Smooth muscle cell (in vitro differentiated cells): ENCODE results near the gene NR1D2. TPM values are rescaled to one million over a fixed set of nuclear protein-coding genes. Genes with fewer than 3 reads are reported as not detected.

Source experiments
- DNase-seq: peaks from one replicate; lab custom pipeline; 2025; ENCODE audit not compliant: unreplicated experiment; lab: John Stamatoyannopoulos, UW
- H2AFZ ChIP-seq: fragments of 200-600 bp; sonication (generic); 2 replicates; pipeline ENCODE4 v1.6.0; 2016; ENCODE audit warnings: antibody characterized with exemption, low read depth, mild to moderate bottlenecking
- H3F3A ChIP-seq: fragments of 200-600 bp; sonication (generic); 2 replicates; pipeline ENCODE4 v1.6.0; 2017; ENCODE audit warnings: antibody characterized with exemption, low read depth
- H3K27ac ChIP-seq: fragments of 200-600 bp; sonication (generic); 2 replicates; pipeline ENCODE4 v1.5.1; 2016; ENCODE audit warnings: low read depth, mild to moderate bottlenecking
- H3K27me3 ChIP-seq: fragments of 200-600 bp; sonication (generic); 2 replicates; pipeline ENCODE4 v1.6.1; 2016; ENCODE audit warnings: low read depth, mild to moderate bottlenecking
- H3K36me3 ChIP-seq: fragments of 200-600 bp; sonication (generic); 2 replicates; pipeline ENCODE4 v1.5.1; 2016; ENCODE audit warnings: low read depth
- H3K4me1 ChIP-seq: fragments of 200-600 bp; sonication (generic); 2 replicates; pipeline ENCODE4 v1.5.1; 2016; ENCODE audit warnings: low read depth
- H3K4me2 ChIP-seq: fragments of 200-600 bp; sonication (generic); 2 replicates; pipeline ENCODE4 v1.6.0; 2016; ENCODE audit warnings: mild to moderate bottlenecking
- H3K4me3 ChIP-seq: fragments of 200-600 bp; sonication (generic); 2 replicates; pipeline ENCODE4 v1.5.1; 2016; ENCODE audit warnings: mild to moderate bottlenecking
- H3K79me2 ChIP-seq: fragments of 200-600 bp; sonication (generic); 2 replicates; pipeline ENCODE4 v1.6.0; 2016; ENCODE audit warnings: low read depth, mild to moderate bottlenecking
- H3K9ac ChIP-seq: fragments of 200-600 bp; sonication (generic); 2 replicates; pipeline ENCODE4 v1.6.0; 2016; ENCODE audit warnings: low read depth
- H3K9me3 ChIP-seq: fragments of 200-600 bp; sonication (generic); replicated peaks from 2 replicates; pipeline ENCODE4 v1.5.1; 2016; ENCODE audit warnings: low read depth
- H4K20me1 ChIP-seq: fragments of 200-600 bp; sonication (generic); 2 replicates; pipeline ENCODE4 v1.6.0; 2016; ENCODE audit warnings: low read depth
- WGBS: methylation state at CpG from one replicate; pipeline ENCODE4 v1.1.7; 2016; ENCODE audit warnings: low lambda C conversion rate; 5-methylcytosine and 5-hydroxymethylcytosine counted together
- polyA plus RNA-seq: library from polyadenylated mRNA; unstranded; fragments of >200 nt; fragmentation: Nextera tagmentation; extraction: Ambion mirVana; gene quantifications from 2 replicates; pipeline ENCODE4 v1.2.1, GENCODE V29; 2016
- total RNA-seq: library from RNA; depleted of rRNA; stranded (reverse); fragments of >200 nt; gene quantifications from 2 replicates; pipeline ENCODE4 v1.2.3, GENCODE V29; 2014
- TF ChIP-seq, protein P1 (sequence below): fragments of 200-600 bp; sonication (generic); IDR thresholded peaks from 2 replicates; pipeline ENCODE4 v1.5.1; 2017; ENCODE audit warnings: borderline replicate concordance, mild to moderate bottlenecking, antibody characterized with exemption; ENCODE audit not compliant: insufficient read depth, poor library complexity, severe bottlenecking

The NR1D2 gene
- total and polyA plus RNA-seq, 2 experiments from 2014 or later = 11.7 to 37.8 TPM

- H3K79me2 ChIP-seq = no peaks in the 10 kb centered on the region
- WGBS = 52% methylated on average over 8 of the region's 8 CpGs
- peaks cover 8% of the 10 kb centered on the region for H3F3A ChIP-seq
- no peak overlapping the region for H3K27ac ChIP-seq
- H3K9ac ChIP-seq = no peak overlapping the region
- H3K27me3 ChIP-seq = no peaks in the 10 kb centered on the region
- no peak for DNase-seq
- H3K9me3 ChIP-seq = no peaks in the 10 kb centered on the region
- no peak overlapping the region for H2AFZ ChIP-seq
- H3K4me3 ChIP-seq = no peak overlapping the region
- H4K20me1 ChIP-seq = no peaks in the 10 kb centered on the region
- TF ChIP-seq, protein P1, sequence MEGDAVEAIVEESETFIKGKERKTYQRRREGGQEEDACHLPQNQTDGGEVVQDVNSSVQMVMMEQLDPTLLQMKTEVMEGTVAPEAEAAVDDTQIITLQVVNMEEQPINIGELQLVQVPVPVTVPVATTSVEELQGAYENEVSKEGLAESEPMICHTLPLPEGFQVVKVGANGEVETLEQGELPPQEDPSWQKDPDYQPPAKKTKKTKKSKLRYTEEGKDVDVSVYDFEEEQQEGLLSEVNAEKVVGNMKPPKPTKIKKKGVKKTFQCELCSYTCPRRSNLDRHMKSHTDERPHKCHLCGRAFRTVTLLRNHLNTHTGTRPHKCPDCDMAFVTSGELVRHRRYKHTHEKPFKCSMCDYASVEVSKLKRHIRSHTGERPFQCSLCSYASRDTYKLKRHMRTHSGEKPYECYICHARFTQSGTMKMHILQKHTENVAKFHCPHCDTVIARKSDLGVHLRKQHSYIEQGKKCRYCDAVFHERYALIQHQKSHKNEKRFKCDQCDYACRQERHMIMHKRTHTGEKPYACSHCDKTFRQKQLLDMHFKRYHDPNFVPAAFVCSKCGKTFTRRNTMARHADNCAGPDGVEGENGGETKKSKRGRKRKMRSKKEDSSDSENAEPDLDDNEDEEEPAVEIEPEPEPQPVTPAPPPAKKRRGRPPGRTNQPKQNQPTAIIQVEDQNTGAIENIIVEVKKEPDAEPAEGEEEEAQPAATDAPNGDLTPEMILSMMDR = no peak
- H3K36me3 ChIP-seq = no peaks in the 10 kb centered on the region
- peaks cover 14% of the 10 kb centered on the region for H3K4me1 ChIP-seq
- no peak overlapping the region for H3K4me2 ChIP-seq
Measured at GRCh38 chr3:23987356-23987755, 42.3 kb downstream of the NR1D2 start.

DNA sequence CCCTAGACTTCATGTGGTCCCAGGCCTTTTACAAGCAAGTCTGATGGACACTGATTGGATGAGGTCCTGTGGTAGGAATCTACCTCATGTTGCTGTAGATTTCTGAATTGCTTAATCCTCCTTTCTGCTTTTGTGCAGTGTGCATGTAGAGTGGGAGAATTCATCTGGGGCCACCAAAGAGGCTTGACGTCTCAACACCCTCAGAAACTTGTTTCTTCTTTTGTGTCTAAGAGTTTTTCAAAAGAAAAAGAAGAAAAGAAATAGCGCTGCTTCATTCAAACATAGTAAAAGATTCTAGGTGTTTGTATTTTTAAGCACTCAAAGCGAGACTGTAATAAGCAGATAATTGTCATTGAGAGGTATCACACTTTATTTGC lies 46.2 kb downstream of the NR1D2 start:
- Histone ChIP-seq H2AFZ (no peak overlapping the region), H3K27me3 (no peaks in the 10 kb centered on the region), H3K9me3 (no peaks in the 10 kb centered on the region), H3K27ac (peak overlapping the region; percentile 80), H3F3A (peaks cover 8% of the 10 kb centered on the region), H3K4me3 (no peak overlapping the region), H4K20me1 (no peaks in the 10 kb centered on the region), H3K4me2 (peak overlapping the region; percentile 59), H3K79me2 (no peaks in the 10 kb centered on the region), H3K4me1 (peaks cover 15% of the 10 kb centered on the region), H3K9ac (no peak overlapping the region), H3K36me3 (no peaks in the 10 kb centered on the region)
- 59% methylated on average over 3 of the region's 3 CpGs for WGBS
- TF ChIP-seq, protein P1 = no peak
- no peak for DNase-seq

DNA sequence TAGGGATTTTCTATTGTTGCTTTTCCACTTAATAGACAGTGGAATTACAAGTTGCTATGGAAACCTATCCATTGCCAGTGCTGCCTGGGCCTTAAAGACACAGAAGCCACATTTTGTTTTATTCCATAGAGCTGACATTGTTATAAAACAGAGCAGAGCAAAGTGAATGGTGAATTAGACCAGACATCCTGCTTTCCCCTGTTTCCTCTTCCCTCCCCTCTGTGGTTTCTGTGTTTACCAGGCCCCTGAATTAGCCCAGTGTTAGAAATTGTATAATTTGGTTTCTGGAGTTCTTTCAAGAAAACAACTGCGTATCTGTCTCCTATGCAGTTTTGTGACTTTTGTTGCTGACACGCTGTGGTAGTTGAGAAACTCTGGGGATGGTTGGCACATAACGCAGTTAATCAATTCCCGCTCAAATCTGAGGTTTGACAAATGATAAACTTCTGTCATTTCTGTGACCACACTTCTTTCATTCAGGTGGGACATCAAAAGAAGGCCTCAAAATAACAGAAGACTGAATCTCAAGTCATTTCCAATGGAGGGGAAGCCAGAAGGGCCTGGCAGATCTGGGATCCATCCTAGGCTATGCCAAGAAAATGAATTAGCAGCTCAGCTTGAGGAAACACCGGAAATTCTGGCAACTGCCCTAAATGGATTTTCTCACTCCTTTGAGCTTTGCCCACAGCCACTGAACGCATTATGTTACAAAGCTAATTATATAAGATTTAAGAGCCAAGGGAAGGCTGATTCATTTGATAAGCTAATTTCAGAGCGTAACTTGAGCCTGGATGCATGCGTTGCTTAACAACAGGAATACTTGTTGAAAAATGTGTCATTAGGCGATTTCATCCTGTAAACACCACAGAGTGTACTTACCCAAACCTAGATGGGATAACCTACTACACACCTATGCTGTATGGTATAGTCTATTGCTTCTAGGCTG lies 46.9 kb downstream of the NR1D2 start:
- no peak for DNase-seq
- Histone ChIP-seq H3K27ac (peak overlapping the region; percentile 80), H3K4me2 (peak overlapping the region; percentile 59), H3K4me3 (no peak overlapping the region), H3K9me3 (no peaks in the 10 kb centered on the region), H3K36me3 (no peaks in the 10 kb centered on the region), H3K79me2 (no peaks in the 10 kb centered on the region), H4K20me1 (no peaks in the 10 kb centered on the region), H3K9ac (peak overlapping the region; percentile 35), H2AFZ (no peak overlapping the region), H3K4me1 (peaks cover 15% of the 10 kb centered on the region), H3F3A (peaks cover 8% of the 10 kb centered on the region), H3K27me3 (no peaks in the 10 kb centered on the region)
- 8% methylated on average over 9 of the region's 9 CpGs for WGBS
- TF ChIP-seq, protein P1 = no peak
